ENCODE measurements around the gene THOC3.
"Not testable (repeated sequence)": the region's sequence is repeated elsewhere in the genome, so short reads cannot be mapped to it uniquely, and the experiment has no call there.

THOC3 gene

GRCh38 chr5:175938489-175938888 lies 29.6 kb downstream of the THOC3 start:
- DNase-seq = not testable (repeated sequence)

- DNase-seq = not testable (repeated sequence)
These were observed 39.4 kb downstream of the THOC3 start for GRCh38 chr5:175928752-175929151.

GRCh38 chr5:175925106-175925505 lies 43.0 kb downstream of the THOC3 start:
- DNase-seq = not testable (repeated sequence)

GRCh38 chr5:175922192-175922885 lies 45.8 kb downstream of the THOC3 start:
- no peak for DNase-seq

GRCh38 chr5:175921061-175921730 lies 46.9 kb downstream of the THOC3 start:
- DNase-seq = no peak

- no peak for DNase-seq
These were observed 47.8 kb downstream of the THOC3 start for GRCh38 chr5:175920231-175920811.

- not testable (repeated sequence) for DNase-seq
These were observed 52.8 kb downstream of the THOC3 start for GRCh38 chr5:175915066-175916037.

GRCh38 chr5:175913835-175914672 lies 54.1 kb downstream of the THOC3 start:
- not testable (repeated sequence) for DNase-seq

GRCh38 chr5:175910072-175910471 lies 58.0 kb downstream of the THOC3 start:
- not testable (repeated sequence) for DNase-seq
